Testis (tissue), 2 donors: ENCODE measurements around the gene TAX1BP1.
"Not testable (repeated sequence)": the region's sequence is repeated elsewhere in the genome, so short reads cannot be mapped to it uniquely, and the experiment has no call there.

Experiments
- POLR2A ChIP-seq: fragments of 450-650 bp; IDR thresholded peaks from one replicate; pipeline ENCODE4 v1.6.1; 2017; ENCODE audit warnings: antibody characterized with exemption, mild to moderate bottlenecking, moderate library complexity
- TF ChIP-seq, protein P1 (sequence below), 3 experiments: fragments of 450-650 bp in 2 of 3; fragments of 200-600 bp in 1 of 3; sonication (generic) in 1 of 3; IDR thresholded peaks; one replicate each; pipeline ENCODE4 v1.5.1; 2016 to 2019; ENCODE audit warnings: antibody characterized with exemption in 3 of 3, mild to moderate bottlenecking in 2 of 3, moderate library complexity in 1 of 3

DNA sequence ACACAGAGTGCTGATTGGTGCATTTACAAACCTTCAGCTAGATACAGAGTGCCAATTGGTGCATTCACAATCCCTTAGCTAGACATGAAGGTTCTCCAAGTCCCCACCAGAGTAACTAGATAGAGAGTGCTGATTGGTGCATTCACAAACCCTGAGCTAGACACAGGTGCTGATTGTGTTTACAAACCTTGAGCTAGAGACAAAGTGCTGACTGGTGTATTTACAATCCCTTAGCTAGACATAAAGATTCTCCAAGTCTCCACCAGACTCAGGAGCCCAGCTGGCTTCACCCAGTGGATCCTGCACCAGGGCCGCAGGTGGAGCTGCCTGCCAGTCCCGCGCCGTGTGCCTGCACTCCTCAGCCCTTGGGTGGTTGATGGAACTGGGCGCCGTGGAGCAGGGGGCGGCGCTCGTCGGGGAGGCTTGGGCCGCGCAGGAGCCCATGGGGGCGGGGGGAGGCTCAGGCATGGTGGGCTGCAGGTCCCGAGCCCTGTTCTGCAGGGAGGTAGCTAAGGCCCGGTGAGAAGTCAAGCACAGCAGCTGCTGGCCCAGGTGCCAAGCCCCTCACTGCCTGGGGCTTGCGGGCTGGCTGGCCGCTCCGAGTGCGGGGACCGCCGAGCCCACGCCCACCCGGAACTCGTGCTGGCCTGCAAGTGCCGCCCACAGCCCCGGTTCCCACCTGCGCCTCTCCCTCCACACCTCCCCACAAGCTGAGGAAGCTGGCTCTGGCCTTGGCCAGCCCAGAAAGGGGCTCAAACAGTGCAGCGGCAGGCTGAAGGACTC is 116.9 kb downstream of the TAX1BP1 start:
- not testable (repeated sequence) for TF ChIP-seq POLR2A
- TF ChIP-seq, protein P1, sequence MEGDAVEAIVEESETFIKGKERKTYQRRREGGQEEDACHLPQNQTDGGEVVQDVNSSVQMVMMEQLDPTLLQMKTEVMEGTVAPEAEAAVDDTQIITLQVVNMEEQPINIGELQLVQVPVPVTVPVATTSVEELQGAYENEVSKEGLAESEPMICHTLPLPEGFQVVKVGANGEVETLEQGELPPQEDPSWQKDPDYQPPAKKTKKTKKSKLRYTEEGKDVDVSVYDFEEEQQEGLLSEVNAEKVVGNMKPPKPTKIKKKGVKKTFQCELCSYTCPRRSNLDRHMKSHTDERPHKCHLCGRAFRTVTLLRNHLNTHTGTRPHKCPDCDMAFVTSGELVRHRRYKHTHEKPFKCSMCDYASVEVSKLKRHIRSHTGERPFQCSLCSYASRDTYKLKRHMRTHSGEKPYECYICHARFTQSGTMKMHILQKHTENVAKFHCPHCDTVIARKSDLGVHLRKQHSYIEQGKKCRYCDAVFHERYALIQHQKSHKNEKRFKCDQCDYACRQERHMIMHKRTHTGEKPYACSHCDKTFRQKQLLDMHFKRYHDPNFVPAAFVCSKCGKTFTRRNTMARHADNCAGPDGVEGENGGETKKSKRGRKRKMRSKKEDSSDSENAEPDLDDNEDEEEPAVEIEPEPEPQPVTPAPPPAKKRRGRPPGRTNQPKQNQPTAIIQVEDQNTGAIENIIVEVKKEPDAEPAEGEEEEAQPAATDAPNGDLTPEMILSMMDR (IDR thresholded peaks at IDR 0.05), result not testable (repeated sequence)
